GM12873 (cell line): Measurements from ENCODE around the gene CDH18.

Experiments used
- CTCF ChIP-seq: IDR thresholded peaks from 2 replicates; pipeline ENCODE4 v1.5.1; 2012; ENCODE audit warnings: low read depth, mild to moderate bottlenecking, moderate library complexity, low read length, control low read depth; ENCODE audit not compliant: insufficient read depth; ENCODE audit errors: missing control alignments

CDH18 gene

GRCh38 chr5:19987612-19988361, at the start of gene CDH18:
Gene CDH18 (minus strand): TSS chr5:19988200. CDS start chr5:19838986, 149,214 bp downstream.
- no peak for TF ChIP-seq CTCF

- no peak for TF ChIP-seq CTCF
Observed at GRCh38 chr5:20034717-20035116, 46.7 kb upstream of the CDH18 start.

- no peak for TF ChIP-seq CTCF
Observed at GRCh38 chr5:20033881-20034280, 45.9 kb upstream of the CDH18 start.

- no peak for TF ChIP-seq CTCF
Observed at GRCh38 chr5:20032896-20033295, 44.9 kb upstream of the CDH18 start.

- no peak for TF ChIP-seq CTCF
Observed at GRCh38 chr5:20030125-20030524, 42.1 kb upstream of the CDH18 start.

GRCh38 chr5:20029266-20029665, 41.3 kb upstream of the CDH18 start:
- no peak for TF ChIP-seq CTCF

- TF ChIP-seq CTCF = no peak
Observed at GRCh38 chr5:20028506-20028905, 40.5 kb upstream of the CDH18 start.
